Measurements from ENCODE around the gene CLN5.
A peak's percentile ranks its signal among the peaks of the same experiment; 100 is the strongest.

CLN5 gene

DNA sequence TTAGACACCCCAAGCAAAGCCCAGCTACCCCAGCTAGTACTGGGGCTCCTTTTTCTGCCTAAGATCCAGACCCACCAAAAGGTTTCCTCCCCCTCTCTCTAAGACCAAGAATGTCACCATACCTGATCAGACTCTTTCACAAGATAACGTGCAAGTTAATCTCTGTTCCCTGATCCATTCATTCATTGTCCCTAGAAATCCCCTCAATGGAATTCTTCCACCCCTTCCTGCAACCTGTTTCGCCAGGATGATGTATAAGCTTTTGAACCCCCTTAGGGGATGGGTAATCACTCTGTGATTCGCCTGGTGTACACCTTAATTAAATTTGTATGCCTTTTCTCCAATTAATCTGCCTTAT is 17.3 kb upstream of the CLN5 start:
- no peak overlapping the region for H3K4me3 ChIP-seq (ENCODE audit: insufficient read depth, low read depth, low read length, poor library complexity, severe bottlenecking)
- no peaks in the 10 kb centered on the region for H3K36me3 ChIP-seq (ENCODE audit: control insufficient read depth, insufficient read depth, low read length)
- no peak for DNase-seq
- H3K27ac ChIP-seq (ENCODE audit: insufficient read depth, low read length, poor library complexity, severe bottlenecking) = no peak overlapping the region
- H3K27me3 ChIP-seq (replicated peaks; ENCODE audit: control insufficient read depth, insufficient read depth, low read length, poor library complexity, severe bottlenecking) = no peaks in the 10 kb centered on the region
- H3K9me3 ChIP-seq (ENCODE audit: control insufficient read depth, low read length) = no peaks in the 10 kb centered on the region
- H3K4me1 ChIP-seq (ENCODE audit: control insufficient read depth, insufficient read depth, low read length, poor library complexity, severe bottlenecking) = peaks cover 6% of the 10 kb centered on the region

DNA sequence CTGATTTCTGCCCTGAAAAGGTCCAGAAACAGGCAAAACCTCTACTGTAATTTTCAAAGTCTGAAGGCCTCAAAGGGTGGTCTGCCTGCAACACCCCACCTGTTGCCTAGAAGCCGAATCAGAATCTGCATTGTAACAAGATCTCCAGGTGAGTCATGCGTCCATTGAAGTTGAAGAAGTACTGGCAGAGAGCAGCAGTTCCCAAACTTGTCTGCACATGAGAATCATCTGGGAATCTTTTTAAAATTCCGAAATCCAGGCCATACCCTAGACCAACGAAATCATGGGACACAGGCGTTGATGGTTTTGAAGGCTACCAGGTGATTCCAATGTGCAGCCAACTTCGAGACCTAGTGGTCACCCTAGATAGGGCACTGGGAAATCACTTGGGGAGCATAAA is 16.0 kb upstream of the CLN5 start:
- Histone ChIP-seq H3K36me3 (ENCODE audit: control insufficient read depth, insufficient read depth, low read length) (no peaks in the 10 kb centered on the region), H3K27me3 (replicated peaks; ENCODE audit: control insufficient read depth, insufficient read depth, low read length, poor library complexity, severe bottlenecking) (no peaks in the 10 kb centered on the region), H3K27ac (ENCODE audit: insufficient read depth, low read length, poor library complexity, severe bottlenecking) (no peak overlapping the region)

DNA sequence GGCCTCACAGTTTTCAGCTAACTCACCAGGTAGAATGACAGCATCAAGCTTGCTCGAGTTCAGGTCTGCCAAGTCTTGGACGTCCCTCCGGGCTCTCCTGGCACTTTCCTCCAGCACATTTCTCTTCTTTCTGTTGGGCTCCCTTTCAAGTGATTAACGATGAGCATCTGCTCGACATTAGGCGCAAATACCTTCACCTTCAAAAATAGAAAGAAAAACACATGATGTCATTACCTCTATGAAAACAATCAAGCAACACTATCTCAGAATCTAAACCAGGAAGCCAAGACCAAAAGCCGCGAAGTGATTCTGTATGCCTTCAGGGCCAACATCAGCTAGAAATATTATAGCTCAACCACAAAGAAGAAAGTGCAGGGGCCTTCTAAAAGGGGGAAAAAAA is 15.4 kb upstream of the CLN5 start:
- Histone ChIP-seq H3K4me3 (ENCODE audit: insufficient read depth, low read depth, low read length, poor library complexity, severe bottlenecking) (no peak overlapping the region), H3K36me3 (ENCODE audit: control insufficient read depth, insufficient read depth, low read length) (no peaks in the 10 kb centered on the region), H3K27ac (ENCODE audit: insufficient read depth, low read length, poor library complexity, severe bottlenecking) (no peak overlapping the region), H3K9me3 (ENCODE audit: control insufficient read depth, low read length) (no peaks in the 10 kb centered on the region), H3K4me1 (ENCODE audit: control insufficient read depth, insufficient read depth, low read length, poor library complexity, severe bottlenecking) (peaks cover 12% of the 10 kb centered on the region), H3K27me3 (replicated peaks; ENCODE audit: control insufficient read depth, insufficient read depth, low read length, poor library complexity, severe bottlenecking) (no peaks in the 10 kb centered on the region)
- no peak for DNase-seq

More for the DNA sequence above, 16.0 kb upstream of the CLN5 start:
- Histone ChIP-seq H3K4me1 (ENCODE audit: control insufficient read depth, insufficient read depth, low read length, poor library complexity, severe bottlenecking) (peaks cover 12% of the 10 kb centered on the region), H3K4me3 (ENCODE audit: insufficient read depth, low read depth, low read length, poor library complexity, severe bottlenecking) (no peak overlapping the region), H3K9me3 (ENCODE audit: control insufficient read depth, low read length) (no peaks in the 10 kb centered on the region)
- no peak for DNase-seq

DNA sequence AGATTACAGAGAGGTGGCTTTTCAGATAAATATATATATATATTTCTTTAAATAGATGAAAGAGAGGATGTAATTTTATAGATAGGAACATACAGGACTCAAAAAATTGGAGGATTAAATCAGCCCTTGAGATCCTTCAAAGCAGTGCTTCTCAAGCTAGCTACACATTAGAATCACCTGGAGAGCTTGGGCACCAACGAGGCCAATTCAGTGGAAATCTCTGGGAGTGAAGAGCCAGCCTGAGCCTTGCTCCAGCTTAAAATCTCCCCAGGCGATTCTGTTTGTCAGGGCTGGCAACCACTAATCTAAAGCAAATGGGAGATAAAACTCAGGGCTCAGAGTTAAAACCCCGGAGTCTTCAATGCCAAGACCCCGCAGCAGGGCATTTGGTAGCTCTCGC is 15.0 kb upstream of the CLN5 start:
- no peaks in the 10 kb centered on the region for H3K27me3 ChIP-seq (replicated peaks; ENCODE audit: control insufficient read depth, insufficient read depth, low read length, poor library complexity, severe bottlenecking)

DNA sequence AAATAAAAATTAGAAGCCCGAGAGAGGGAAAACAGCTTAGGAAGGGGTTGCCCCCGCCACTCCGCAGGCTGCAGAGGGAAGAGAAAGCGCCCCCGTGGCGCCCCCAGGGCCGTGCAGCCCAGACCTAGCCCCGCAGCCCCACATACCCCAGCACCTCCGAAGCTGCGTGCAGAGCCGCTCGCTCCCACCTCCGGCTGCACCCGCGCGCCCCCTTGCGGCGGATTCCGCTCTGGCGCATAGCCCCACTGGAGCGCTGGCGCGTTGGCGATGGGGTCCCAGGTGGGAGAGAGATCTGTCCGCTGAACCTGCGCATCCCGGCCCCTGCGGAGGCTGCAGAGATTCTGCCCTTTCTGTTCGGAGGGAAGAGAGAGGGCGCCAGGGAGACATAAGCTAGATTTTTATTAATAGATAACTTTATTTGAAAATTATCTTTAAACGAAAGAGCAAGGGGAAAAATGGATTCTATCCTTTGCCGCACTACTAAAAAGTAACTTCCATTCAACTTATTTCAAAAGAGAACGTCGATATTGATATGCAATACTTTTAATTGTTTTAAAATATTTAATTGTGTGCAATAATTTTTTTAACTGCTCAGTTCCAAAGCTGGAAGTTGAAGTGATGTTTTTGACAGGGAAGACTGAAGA is 11.7 kb upstream of the CLN5 start:
- peaks cover 12% of the 10 kb centered on the region for H3K4me1 ChIP-seq (ENCODE audit: control insufficient read depth, insufficient read depth, low read length, poor library complexity, severe bottlenecking)
- peak; percentile 65 to 71 (median 68) for DNase-seq

More for the DNA sequence above, 15.0 kb upstream of the CLN5 start:
- no peak overlapping the region for H3K27ac ChIP-seq (ENCODE audit: insufficient read depth, low read length, poor library complexity, severe bottlenecking)
- no peak overlapping the region for H3K4me3 ChIP-seq (ENCODE audit: insufficient read depth, low read depth, low read length, poor library complexity, severe bottlenecking)
- H3K4me1 ChIP-seq (ENCODE audit: control insufficient read depth, insufficient read depth, low read length, poor library complexity, severe bottlenecking) = peaks cover 12% of the 10 kb centered on the region
- H3K9me3 ChIP-seq (ENCODE audit: control insufficient read depth, low read length) = no peaks in the 10 kb centered on the region
- no peak for DNase-seq
- H3K36me3 ChIP-seq (ENCODE audit: control insufficient read depth, insufficient read depth, low read length) = no peaks in the 10 kb centered on the region

DNA sequence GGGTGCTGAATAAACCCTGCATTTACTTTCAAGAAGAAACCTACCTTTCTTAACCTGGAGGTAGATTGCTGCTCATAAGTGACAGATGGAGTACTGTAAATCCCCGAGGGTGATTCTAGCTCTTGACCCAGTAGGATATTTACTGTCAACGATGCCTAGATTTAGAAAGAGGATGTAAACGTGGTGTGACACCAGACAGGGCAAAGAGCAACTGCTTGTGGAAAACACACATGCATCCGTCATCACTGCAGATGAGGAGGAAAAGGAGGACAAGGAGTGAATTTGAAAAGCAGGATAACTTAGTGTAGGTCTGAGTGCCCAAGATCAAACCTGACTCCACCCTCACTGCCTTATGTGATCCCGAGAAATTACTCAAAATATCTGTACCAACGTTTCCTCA is 9.8 kb upstream of the CLN5 start:
- no peak for DNase-seq
- no peaks in the 10 kb centered on the region for H3K9me3 ChIP-seq (ENCODE audit: control insufficient read depth, low read length)
- no peak overlapping the region for H3K4me3 ChIP-seq (ENCODE audit: insufficient read depth, low read depth, low read length, poor library complexity, severe bottlenecking)
- H3K27me3 ChIP-seq (replicated peaks; ENCODE audit: control insufficient read depth, insufficient read depth, low read length, poor library complexity, severe bottlenecking) = no peaks in the 10 kb centered on the region
- H3K4me1 ChIP-seq (ENCODE audit: control insufficient read depth, insufficient read depth, low read length, poor library complexity, severe bottlenecking) = peaks cover 10% of the 10 kb centered on the region
- H3K27ac ChIP-seq (ENCODE audit: insufficient read depth, low read length, poor library complexity, severe bottlenecking) = no peak overlapping the region
- no peaks in the 10 kb centered on the region for H3K36me3 ChIP-seq (ENCODE audit: control insufficient read depth, insufficient read depth, low read length)

More for the DNA sequence above, 11.7 kb upstream of the CLN5 start:
- H3K27me3 ChIP-seq (replicated peaks; ENCODE audit: control insufficient read depth, insufficient read depth, low read length, poor library complexity, severe bottlenecking) = no peaks in the 10 kb centered on the region
- H3K4me3 ChIP-seq (ENCODE audit: insufficient read depth, low read depth, low read length, poor library complexity, severe bottlenecking) = peak overlapping the region; percentile 25
- H3K9me3 ChIP-seq (ENCODE audit: control insufficient read depth, low read length) = no peaks in the 10 kb centered on the region
- H3K36me3 ChIP-seq (ENCODE audit: control insufficient read depth, insufficient read depth, low read length) = no peaks in the 10 kb centered on the region
- H3K27ac ChIP-seq (ENCODE audit: insufficient read depth, low read length, poor library complexity, severe bottlenecking) = no peak overlapping the region

DNA sequence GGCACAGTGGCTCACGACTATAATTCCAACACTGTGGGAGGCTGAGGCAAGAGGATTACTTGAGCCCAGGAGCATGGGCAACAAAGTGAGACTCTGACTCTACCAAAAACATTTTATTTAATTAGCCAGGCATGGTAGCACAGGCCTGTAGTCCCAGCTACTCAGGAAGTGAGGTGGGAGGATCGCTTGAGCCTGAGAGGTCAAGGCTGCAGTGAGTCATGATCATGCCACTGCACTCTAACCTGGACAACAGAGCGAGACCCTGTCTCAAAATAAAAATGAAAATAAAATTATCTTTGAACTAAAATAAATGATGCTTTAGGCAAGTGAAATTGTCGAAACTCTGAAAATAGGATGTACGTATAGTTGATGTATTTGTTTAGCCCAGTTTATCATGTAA is 8.2 kb upstream of the CLN5 start:
- DNase-seq = no peak
- no peaks in the 10 kb centered on the region for H3K27me3 ChIP-seq (replicated peaks; ENCODE audit: control insufficient read depth, insufficient read depth, low read length, poor library complexity, severe bottlenecking)
- no peaks in the 10 kb centered on the region for H3K9me3 ChIP-seq (ENCODE audit: control insufficient read depth, low read length)
- H3K4me1 ChIP-seq (ENCODE audit: control insufficient read depth, insufficient read depth, low read length, poor library complexity, severe bottlenecking) = peaks cover 6% of the 10 kb centered on the region
- no peaks in the 10 kb centered on the region for H3K36me3 ChIP-seq (ENCODE audit: control insufficient read depth, insufficient read depth, low read length)
- H3K27ac ChIP-seq (ENCODE audit: insufficient read depth, low read length, poor library complexity, severe bottlenecking) = no peak overlapping the region
- no peak overlapping the region for H3K4me3 ChIP-seq (ENCODE audit: insufficient read depth, low read depth, low read length, poor library complexity, severe bottlenecking)

DNA sequence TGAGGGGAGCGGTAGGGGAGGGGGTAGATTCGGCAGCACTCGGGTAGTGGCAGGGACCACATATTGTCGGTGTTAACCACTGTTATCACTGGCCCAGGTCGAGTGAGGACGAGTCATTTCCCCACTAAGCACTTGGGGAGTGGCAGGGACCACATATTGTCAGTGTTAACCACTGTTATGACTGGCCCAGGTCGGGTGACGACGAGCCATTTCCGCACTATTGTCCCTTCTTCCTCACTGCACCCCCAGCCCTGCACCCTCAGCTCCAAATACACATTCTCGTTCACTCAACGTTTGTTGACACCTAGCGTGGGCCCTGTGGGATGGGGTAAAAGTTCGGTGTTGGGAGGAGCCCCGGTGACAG is 467 bp upstream of the CLN5 start:
- Histone ChIP-seq H3K27ac (ENCODE audit: insufficient read depth, low read length, poor library complexity, severe bottlenecking) (peak overlapping the region; percentile 96), H3K27me3 (replicated peaks; ENCODE audit: control insufficient read depth, insufficient read depth, low read length, poor library complexity, severe bottlenecking) (no peaks in the 10 kb centered on the region), H3K9me3 (ENCODE audit: control insufficient read depth, low read length) (no peaks in the 10 kb centered on the region), H3K36me3 (ENCODE audit: control insufficient read depth, insufficient read depth, low read length) (no peaks in the 10 kb centered on the region), H3K4me1 (ENCODE audit: control insufficient read depth, insufficient read depth, low read length, poor library complexity, severe bottlenecking) (peaks cover 29% of the 10 kb centered on the region), H3K4me3 (ENCODE audit: insufficient read depth, low read depth, low read length, poor library complexity, severe bottlenecking) (peak overlapping the region; percentile 86)
- DNase-seq = peak; percentile 79 to 84 (median 81)

DNA sequence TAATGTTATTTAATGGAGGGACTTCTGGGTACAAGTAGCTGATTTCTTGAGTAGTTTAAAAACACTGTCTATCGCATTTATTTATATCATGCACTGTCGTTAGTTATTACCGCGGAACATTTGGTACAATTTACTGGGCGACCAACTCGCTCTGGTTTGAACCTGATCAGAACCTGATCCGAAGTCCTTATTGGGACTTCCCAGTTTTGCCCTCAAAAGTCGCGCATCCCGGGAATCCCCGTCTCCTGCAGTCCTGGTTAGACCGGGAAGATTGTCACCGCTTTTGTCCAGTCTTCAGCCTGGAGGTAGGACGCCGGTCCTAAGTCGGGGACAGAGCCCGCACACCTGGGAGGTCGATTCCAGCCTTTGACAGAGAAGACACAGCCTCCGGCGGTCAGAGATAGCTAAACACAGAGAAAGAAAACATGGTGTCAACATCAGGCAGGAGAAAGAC is 694 bp downstream of the CLN5 start:
- Histone ChIP-seq H3K4me1 (ENCODE audit: control insufficient read depth, insufficient read depth, low read length, poor library complexity, severe bottlenecking) (peaks cover 29% of the 10 kb centered on the region), H3K9me3 (ENCODE audit: control insufficient read depth, low read length) (no peaks in the 10 kb centered on the region), H3K27ac (ENCODE audit: insufficient read depth, low read length, poor library complexity, severe bottlenecking) (peak overlapping the region; percentile 96), H3K27me3 (replicated peaks; ENCODE audit: control insufficient read depth, insufficient read depth, low read length, poor library complexity, severe bottlenecking) (no peaks in the 10 kb centered on the region), H3K4me3 (ENCODE audit: insufficient read depth, low read depth, low read length, poor library complexity, severe bottlenecking) (peak overlapping the region; percentile 86), H3K36me3 (ENCODE audit: control insufficient read depth, insufficient read depth, low read length) (no peaks in the 10 kb centered on the region)
- peak in 1 of 3 donors; percentile 15 for DNase-seq

DNA sequence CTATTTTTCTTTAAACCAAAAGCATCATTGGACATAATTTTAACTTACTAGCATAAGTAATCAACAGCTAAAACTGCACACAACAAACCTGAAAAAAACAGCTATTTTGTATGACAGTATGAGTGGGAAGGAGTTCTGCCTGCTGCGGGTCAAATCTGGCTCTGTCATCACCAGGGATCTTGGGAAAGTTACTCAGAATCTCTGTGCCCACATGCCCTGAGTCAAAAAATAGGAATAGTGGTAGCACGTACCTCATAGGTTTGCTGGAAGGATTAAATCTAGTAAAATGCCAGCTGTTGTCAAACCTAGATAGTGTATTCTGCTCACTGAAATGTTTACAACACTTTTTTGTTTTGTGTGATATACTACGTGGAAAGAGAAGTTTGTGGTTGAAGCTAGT is 1.1 kb downstream of the CLN5 start:
- DNase-seq = no peak
- Histone ChIP-seq H3K27ac (ENCODE audit: insufficient read depth, low read length, poor library complexity, severe bottlenecking) (peak overlapping the region; percentile 96), H3K36me3 (ENCODE audit: control insufficient read depth, insufficient read depth, low read length) (no peaks in the 10 kb centered on the region), H3K4me1 (ENCODE audit: control insufficient read depth, insufficient read depth, low read length, poor library complexity, severe bottlenecking) (peaks cover 29% of the 10 kb centered on the region), H3K9me3 (ENCODE audit: control insufficient read depth, low read length) (no peaks in the 10 kb centered on the region), H3K4me3 (ENCODE audit: insufficient read depth, low read depth, low read length, poor library complexity, severe bottlenecking) (peak overlapping the region; percentile 86), H3K27me3 (replicated peaks; ENCODE audit: control insufficient read depth, insufficient read depth, low read length, poor library complexity, severe bottlenecking) (no peaks in the 10 kb centered on the region)
